Cardiac muscle cell (in vitro differentiated cells and primary cell): ENCODE data around the gene FAM168A. TPM values are rescaled to one million over a fixed set of nuclear protein-coding genes. Genes with fewer than 3 reads are reported as not detected.

ENCODE experiments used
- DNase-seq, 2 donors: peaks; one replicate each; pipeline versions ENCODE4 v3.0.0 to v3.0.0-alpha.2; 2010 to 2017; ENCODE audit warnings: low read depth in 1 of 2, low spot score in 1 of 2
- H3K27ac ChIP-seq: fragments of 200-600 bp; sonication (generic); 2 replicates; pipeline ENCODE4 v1.5.1; 2016
- H3K27me3 ChIP-seq: fragments of 200-600 bp; sonication (generic); 2 replicates; pipeline ENCODE4 v1.6.0; 2016; ENCODE audit warnings: control low read depth
- H3K36me3 ChIP-seq: fragments of 200-600 bp; sonication (generic); 2 replicates; pipeline ENCODE4 v1.5.1; 2016; ENCODE audit warnings: control low read depth
- H3K4me1 ChIP-seq: fragments of 200-600 bp; sonication (generic); 2 replicates; pipeline ENCODE4 v1.8.1; 2017; ENCODE audit warnings: low read depth, mild to moderate bottlenecking, mixed run types
- H3K4me3 ChIP-seq: fragments of 200-600 bp; sonication (generic); 2 replicates; pipeline ENCODE4 v1.5.1; 2016; ENCODE audit warnings: mild to moderate bottlenecking
- H3K9me3 ChIP-seq: fragments of 200-600 bp; sonication (generic); 2 replicates; pipeline ENCODE4 v1.5.1; 2017; ENCODE audit warnings: low read depth, mild to moderate bottlenecking, control low read depth
- polyA plus RNA-seq: library from polyadenylated mRNA; unstranded; fragments of >200 nt; fragmentation: Nextera tagmentation; extraction: Ambion mirVana; gene quantifications from 2 replicates; pipeline ENCODE4 v1.2.1, GENCODE V29; 2016
- total RNA-seq: library from RNA; depleted of rRNA; stranded (reverse); fragments of >200 nt; gene quantifications from 2 replicates; pipeline ENCODE4 v1.2.3, GENCODE V29; 2016
- TF ChIP-seq, protein P1 (sequence below): IDR thresholded peaks from 2 replicates; pipeline ENCODE4 v1.5.1; 2012; ENCODE audit warnings: low read depth, mild to moderate bottlenecking, low read length

The FAM168A gene
- total and polyA plus RNA-seq, 2 experiments from 2014 or later, result 9.7 to 32.4 TPM

DNA sequence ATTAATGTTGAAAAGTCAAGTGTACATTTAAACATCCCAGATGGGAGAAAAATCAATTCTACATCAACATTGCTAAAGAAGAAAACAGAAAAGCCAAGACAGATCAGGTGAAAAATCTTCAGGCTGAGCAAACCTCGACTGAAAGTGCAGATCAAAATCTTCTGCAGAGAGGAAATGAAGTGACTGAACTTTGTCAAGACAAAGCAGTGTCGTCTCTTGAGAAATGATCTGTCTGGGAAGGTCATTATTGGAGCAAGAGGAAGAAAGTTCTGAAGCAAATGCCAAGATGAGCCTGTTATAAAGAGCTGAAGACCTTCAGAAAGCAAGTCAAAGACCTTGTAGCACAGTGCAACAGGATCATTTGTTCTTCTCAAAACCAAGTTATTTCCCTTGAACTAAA lies 42.7 kb upstream of the FAM168A start:
- H3K9me3 ChIP-seq, result no peaks in the 10 kb centered on the region
- H3K4me1 ChIP-seq, result peaks cover 5% of the 10 kb centered on the region
- no peak for DNase-seq
- no peaks in the 10 kb centered on the region for H3K36me3 ChIP-seq
- H3K27ac ChIP-seq, result no peak overlapping the region
- TF ChIP-seq, protein P1, sequence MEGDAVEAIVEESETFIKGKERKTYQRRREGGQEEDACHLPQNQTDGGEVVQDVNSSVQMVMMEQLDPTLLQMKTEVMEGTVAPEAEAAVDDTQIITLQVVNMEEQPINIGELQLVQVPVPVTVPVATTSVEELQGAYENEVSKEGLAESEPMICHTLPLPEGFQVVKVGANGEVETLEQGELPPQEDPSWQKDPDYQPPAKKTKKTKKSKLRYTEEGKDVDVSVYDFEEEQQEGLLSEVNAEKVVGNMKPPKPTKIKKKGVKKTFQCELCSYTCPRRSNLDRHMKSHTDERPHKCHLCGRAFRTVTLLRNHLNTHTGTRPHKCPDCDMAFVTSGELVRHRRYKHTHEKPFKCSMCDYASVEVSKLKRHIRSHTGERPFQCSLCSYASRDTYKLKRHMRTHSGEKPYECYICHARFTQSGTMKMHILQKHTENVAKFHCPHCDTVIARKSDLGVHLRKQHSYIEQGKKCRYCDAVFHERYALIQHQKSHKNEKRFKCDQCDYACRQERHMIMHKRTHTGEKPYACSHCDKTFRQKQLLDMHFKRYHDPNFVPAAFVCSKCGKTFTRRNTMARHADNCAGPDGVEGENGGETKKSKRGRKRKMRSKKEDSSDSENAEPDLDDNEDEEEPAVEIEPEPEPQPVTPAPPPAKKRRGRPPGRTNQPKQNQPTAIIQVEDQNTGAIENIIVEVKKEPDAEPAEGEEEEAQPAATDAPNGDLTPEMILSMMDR, result no peak
- H3K4me3 ChIP-seq, result no peak overlapping the region
- H3K27me3 ChIP-seq, result peaks cover 4% of the 10 kb centered on the region

DNA sequence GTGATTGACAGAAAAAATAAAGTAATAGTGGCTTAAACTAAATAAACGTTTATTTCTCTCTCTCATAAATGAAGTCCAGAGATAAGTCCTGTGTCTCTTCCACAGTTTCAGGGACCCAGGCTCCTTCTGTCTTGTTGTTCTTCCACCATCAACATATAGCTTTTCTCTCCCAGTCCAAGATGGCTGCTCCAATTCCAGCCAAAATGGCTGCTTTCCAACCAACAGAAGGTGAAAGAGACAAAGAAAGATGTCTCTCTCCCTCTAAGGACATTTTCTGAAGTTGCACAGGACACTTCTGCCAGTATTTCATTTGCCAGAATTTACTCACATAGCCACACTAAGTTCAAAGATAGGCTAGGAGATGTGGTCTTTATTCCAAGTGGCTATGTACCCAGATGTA lies 39.1 kb upstream of the FAM168A start:
- Histone ChIP-seq H3K4me1 (no peaks in the 10 kb centered on the region), H3K9me3 (no peaks in the 10 kb centered on the region), H3K27me3 (no peaks in the 10 kb centered on the region), H3K4me3 (no peak overlapping the region), H3K36me3 (no peaks in the 10 kb centered on the region), H3K27ac (no peak overlapping the region)
- DNase-seq, result no peak
- TF ChIP-seq, protein P1, result no peak

DNA sequence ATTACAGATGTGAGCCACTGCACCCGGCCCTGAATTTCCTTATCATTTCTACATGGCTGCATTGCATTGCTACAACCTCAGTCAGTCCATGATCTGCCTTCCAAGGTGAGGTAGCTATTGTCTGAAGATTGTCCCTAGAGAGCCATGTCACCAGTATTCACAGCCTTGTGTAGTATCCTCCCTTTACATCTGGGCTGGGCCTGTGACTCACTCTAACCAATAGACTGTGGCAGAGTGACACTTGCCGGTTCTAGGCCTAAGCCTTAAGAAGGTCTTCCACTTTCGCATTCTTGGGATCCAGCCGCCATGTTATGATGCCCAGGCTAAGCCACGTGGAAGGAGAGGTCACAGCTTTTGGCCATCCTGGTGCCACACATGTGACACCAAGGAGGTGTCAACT lies 38.3 kb upstream of the FAM168A start:
- no peak for DNase-seq
- Histone ChIP-seq H3K4me1 (no peaks in the 10 kb centered on the region), H3K27ac (no peak overlapping the region), H3K9me3 (no peaks in the 10 kb centered on the region), H3K36me3 (no peaks in the 10 kb centered on the region), H3K4me3 (no peak overlapping the region), H3K27me3 (no peaks in the 10 kb centered on the region)
- TF ChIP-seq, protein P1, result no peak

DNA sequence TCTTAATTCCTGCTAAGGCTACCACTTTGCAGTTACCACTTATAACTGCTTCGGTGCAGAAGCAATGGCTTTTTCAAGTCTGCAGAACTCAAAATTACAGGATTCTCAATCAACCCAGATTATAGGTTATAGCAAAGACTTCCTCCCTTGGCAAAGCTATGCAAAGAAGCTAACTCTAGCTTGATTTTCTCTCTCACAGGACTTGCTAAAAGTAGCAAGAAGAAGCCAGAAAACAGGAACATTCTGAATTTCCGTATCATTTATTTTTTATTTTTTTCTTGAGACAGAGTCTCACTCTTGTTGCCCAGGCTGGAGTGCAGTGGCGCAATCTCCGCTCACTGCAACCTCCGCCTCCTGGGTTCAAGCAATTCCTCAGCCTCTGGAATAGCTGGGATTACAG lies 37.8 kb upstream of the FAM168A start:
- TF ChIP-seq, protein P1, result no peak
- H3K4me1 ChIP-seq, result no peaks in the 10 kb centered on the region
- no peak overlapping the region for H3K4me3 ChIP-seq
- H3K27ac ChIP-seq, result no peak overlapping the region
- no peaks in the 10 kb centered on the region for H3K9me3 ChIP-seq
- H3K27me3 ChIP-seq, result no peaks in the 10 kb centered on the region
- no peak for DNase-seq
- no peaks in the 10 kb centered on the region for H3K36me3 ChIP-seq

DNA sequence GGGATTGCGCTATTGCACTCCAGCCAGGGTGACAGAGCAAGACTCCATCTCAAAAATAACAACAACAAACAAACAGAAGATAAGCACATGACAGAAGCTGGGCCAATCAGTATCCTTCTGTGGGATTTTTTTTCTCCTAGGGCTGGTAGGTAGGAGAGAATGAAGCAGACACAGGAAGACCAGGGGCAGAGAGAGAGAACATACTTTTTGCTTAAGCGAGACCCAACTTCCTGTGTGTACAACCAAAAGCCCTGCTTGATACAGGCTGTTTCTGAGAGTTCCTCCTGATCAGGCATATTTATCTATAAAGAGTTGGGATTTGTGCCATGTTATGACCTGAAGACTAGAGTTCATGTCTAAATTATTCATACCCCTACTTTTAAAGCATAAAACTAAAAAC lies 36.1 kb upstream of the FAM168A start:
- no peaks in the 10 kb centered on the region for H3K36me3 ChIP-seq
- no peaks in the 10 kb centered on the region for H3K4me1 ChIP-seq
- no peaks in the 10 kb centered on the region for H3K27me3 ChIP-seq
- TF ChIP-seq, protein P1, result no peak
- no peak overlapping the region for H3K27ac ChIP-seq
- H3K9me3 ChIP-seq, result no peaks in the 10 kb centered on the region
- H3K4me3 ChIP-seq, result no peak overlapping the region
- DNase-seq, result no peak

DNA sequence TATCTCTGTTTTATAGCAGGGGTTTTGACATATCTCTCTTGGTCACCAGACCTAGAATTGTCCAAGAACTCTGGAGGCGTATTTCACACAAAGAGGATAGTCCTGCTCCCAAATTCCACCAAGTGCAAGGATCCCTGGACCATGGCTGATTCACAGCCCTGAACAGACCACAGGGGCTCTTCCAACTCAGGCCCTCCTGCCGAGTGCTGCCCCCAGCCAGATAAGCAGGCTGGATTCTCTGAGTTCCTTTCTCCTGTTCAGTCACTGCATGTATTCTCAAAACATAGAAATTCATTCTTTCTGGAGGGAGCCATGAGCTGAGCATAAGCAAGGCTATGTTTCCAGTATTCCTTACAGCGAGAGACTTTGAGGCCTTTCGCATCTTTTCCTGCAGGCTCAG lies 35.1 kb upstream of the FAM168A start:
- Histone ChIP-seq H3K27ac (no peak overlapping the region), H3K36me3 (no peaks in the 10 kb centered on the region), H3K27me3 (no peaks in the 10 kb centered on the region), H3K4me1 (no peaks in the 10 kb centered on the region), H3K4me3 (no peak overlapping the region), H3K9me3 (no peaks in the 10 kb centered on the region)
- TF ChIP-seq, protein P1, result no peak
- DNase-seq, result no peak
